ENCODE measurements around the gene DUOXA1.

- TF ChIP-seq CTCF (conservative IDR thresholded peaks at IDR 0.05; ENCODE audit: low read length) (no peak), EZH2phosphoT487 (IDR thresholded peaks at IDR 0.05; ENCODE audit: borderline replicate concordance) (no peak)
These were observed 1.8 kb upstream of the DUOXA1 start for GRCh38 chr15:45131510-45131909.

Data from Loucy (cell line).